Choroid plexus epithelial cell (primary cell): ENCODE results near the gene TRA2A.

Experiments used
- DNase-seq: peaks from one replicate; pipeline ENCODE4 v3.0.0-alpha.2; 2010; ENCODE audit warnings: low read depth
- H3K4me3 ChIP-seq: 2 replicates; pipeline ENCODE4 v1.5.1; 2011; ENCODE audit warnings: low read depth, mild to moderate bottlenecking, control low read depth, low read length, moderate library complexity
- TF ChIP-seq, protein P1 (sequence below): conservative IDR thresholded peaks from 2 replicates; pipeline ENCODE4 v1.5.1; 2011; ENCODE audit warnings: low read depth, mild to moderate bottlenecking, control low read depth, inconsistent platforms, low read length, moderate library complexity

Gene TRA2A

DNA sequence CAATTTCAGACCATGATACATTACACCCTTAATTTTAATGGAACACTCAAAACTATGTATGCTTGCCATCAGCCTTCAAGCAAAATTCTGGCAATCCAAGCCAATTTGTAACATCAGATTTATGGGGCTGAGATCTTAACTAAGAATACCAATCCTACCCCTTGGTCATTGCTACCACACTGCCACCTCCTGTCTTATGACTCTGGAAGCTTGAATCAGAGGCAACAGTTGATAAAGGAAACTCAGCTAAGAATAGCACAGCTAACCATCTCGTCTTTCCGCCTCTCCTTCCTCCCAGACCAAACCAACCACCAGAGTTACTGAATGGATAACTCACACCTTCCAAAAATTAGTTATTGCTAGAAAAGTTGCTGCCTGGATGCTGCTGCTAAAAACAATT, 68.9 kb downstream of the TRA2A start:
- no peak overlapping the region for H3K4me3 ChIP-seq
- TF ChIP-seq, protein P1, sequence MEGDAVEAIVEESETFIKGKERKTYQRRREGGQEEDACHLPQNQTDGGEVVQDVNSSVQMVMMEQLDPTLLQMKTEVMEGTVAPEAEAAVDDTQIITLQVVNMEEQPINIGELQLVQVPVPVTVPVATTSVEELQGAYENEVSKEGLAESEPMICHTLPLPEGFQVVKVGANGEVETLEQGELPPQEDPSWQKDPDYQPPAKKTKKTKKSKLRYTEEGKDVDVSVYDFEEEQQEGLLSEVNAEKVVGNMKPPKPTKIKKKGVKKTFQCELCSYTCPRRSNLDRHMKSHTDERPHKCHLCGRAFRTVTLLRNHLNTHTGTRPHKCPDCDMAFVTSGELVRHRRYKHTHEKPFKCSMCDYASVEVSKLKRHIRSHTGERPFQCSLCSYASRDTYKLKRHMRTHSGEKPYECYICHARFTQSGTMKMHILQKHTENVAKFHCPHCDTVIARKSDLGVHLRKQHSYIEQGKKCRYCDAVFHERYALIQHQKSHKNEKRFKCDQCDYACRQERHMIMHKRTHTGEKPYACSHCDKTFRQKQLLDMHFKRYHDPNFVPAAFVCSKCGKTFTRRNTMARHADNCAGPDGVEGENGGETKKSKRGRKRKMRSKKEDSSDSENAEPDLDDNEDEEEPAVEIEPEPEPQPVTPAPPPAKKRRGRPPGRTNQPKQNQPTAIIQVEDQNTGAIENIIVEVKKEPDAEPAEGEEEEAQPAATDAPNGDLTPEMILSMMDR: peak; percentile 55
- DNase-seq: peak; percentile 82

DNA sequence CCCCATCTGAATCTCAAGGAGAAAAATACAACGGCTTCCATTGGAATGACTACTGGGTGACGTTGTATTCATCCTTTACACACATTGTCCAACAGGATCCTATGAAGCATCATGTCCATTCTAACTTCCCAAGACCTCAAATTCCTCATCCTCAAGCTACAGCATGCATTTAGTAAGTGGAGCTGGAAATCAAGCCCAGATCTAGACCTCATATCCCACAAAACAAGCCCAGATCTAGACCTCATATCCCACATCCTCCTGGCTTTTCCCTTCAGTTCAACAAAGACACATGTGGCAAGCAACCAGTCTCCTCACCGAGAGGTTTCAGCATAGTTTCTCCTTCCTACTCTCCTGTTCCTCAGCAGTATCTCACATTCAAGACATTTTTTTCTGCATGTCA, 73.7 kb downstream of the TRA2A start:
- TF ChIP-seq, protein P1: no peak
- DNase-seq: no peak
- no peak overlapping the region for H3K4me3 ChIP-seq

DNA sequence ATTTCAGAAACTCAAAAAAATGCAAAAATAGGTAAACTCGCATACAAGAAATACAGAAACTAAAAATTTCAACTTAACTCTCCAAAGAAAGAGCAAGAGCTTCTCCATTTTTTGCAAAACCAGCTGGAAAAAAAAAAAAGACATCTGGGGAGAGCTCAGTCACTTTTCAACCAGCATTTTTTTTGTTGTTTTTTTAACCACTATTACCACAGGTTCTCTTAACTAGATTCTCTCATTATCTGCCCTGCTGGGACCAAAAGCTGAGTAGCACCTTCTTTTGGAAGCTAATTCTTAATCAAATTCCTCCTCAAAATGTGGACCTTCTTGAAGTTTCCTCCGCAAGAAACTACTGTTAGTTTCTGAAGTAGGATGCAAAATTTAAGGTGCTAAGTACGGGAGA, 75.7 kb downstream of the TRA2A start:
- no peak for DNase-seq
- no peak overlapping the region for H3K4me3 ChIP-seq
- TF ChIP-seq, protein P1: no peak

DNA sequence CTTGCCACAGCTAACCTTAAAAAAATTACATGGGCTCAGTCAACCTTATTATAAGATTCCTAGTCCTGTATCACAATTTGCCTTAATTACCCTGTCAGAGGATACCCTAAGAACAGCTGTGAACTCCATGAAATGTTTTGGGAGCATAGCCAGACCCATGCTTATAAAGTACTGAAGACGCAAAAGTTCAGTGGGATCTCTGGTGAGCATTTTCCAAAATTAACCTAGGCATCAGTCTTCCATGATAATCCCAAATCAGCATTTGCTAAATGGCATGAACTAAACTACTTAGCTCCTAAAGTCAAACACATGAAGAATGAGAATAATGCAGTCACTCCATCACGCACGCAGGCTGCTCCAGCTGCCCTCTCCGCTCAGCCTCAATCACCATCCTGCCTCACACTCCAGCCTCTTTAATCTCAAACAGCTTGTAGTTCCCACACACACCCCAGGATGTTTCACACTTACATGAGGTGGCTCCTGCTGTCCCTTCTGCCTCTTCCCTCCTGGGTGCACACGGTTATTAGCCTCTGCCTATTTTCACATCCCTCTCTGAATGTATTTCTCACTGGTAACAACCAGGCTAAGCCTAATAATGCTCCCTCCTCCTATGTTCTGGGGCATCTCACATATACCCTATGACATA, 76.8 kb downstream of the TRA2A start:
- H3K4me3 ChIP-seq: no peak overlapping the region
- TF ChIP-seq, protein P1: no peak
- DNase-seq: no peak
